GM10266 (cell line): ENCODE measurements around the gene CSPG4.

ENCODE experiments used
- DNase-seq: peaks from one replicate; pipeline ENCODE4 v3.0.0; 2012; ENCODE audit errors: extremely low spot score
- CTCF ChIP-seq: IDR thresholded peaks from 2 replicates; pipeline ENCODE4 v1.5.1; 2012; ENCODE audit warnings: mild to moderate bottlenecking, low read depth; ENCODE audit not compliant: control insufficient read depth, insufficient read depth; ENCODE audit errors: missing control alignments

CSPG4 gene

DNA sequence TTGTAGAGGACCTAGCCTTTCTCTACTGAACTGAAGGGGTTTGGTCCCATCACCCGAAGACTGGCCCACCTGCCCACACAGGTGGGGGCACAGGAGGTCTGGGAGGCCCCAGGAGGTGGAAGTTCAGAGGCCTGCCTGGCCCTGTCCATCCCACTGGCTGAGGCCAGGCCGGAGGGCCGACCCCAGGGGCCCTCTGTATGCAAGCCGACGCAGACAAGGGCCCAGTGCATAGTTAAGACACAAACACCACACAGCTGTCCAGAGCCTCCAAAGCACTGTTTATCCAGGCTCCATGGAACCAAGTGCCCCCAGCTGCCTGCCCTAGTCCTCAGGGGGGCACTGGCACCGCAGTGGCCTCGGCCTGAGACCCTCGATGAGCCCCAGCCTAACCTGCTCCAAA is 38.3 kb downstream of the CSPG4 start:
- TF ChIP-seq CTCF = no peak
- DNase-seq = no peak

DNA sequence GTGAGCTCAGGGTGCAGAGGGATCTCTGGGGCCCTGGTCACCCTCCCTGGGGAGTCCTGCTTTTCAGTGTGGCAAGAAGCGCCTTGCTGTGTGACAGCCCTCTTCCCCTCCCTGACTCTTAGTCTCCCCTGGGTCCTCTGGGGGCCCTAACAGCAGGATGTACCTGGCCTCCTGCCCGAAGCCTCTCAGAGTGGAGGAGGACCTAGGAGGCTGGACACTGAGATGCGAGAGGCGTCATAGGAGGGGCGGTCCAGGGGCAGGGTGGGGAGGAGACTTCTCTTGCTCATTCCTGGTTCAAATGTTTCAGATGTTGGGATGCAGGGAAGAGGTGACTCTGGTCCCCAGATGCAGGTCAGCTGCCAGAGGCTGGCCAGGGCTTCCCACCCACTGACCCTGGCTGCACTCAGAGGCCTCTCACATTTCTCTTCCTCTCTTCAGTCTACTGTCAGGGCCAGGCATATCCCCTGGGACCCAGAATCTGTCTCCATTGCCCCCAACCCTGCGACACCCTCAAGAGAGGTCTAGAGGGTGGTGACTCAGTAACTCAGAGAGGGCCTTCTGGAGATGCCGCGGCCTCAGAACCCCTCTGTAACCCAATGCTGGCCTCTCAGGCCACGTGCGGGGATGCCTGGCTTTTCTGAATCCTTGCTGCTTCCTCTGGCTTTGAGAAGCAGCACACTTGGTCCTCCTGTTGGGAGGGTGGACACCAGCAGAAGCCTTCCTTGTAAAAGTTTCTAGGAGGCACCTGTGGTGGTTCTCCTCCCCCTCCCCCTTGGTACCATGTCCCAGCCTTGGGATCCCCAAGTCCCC is 39.0 kb downstream of the CSPG4 start:
- TF ChIP-seq CTCF = no peak
- DNase-seq = no peak

- no peak for DNase-seq
- no peak for TF ChIP-seq CTCF
Observed at GRCh38 chr15:75672646-75673425, 39.8 kb downstream of the CSPG4 start.

DNA sequence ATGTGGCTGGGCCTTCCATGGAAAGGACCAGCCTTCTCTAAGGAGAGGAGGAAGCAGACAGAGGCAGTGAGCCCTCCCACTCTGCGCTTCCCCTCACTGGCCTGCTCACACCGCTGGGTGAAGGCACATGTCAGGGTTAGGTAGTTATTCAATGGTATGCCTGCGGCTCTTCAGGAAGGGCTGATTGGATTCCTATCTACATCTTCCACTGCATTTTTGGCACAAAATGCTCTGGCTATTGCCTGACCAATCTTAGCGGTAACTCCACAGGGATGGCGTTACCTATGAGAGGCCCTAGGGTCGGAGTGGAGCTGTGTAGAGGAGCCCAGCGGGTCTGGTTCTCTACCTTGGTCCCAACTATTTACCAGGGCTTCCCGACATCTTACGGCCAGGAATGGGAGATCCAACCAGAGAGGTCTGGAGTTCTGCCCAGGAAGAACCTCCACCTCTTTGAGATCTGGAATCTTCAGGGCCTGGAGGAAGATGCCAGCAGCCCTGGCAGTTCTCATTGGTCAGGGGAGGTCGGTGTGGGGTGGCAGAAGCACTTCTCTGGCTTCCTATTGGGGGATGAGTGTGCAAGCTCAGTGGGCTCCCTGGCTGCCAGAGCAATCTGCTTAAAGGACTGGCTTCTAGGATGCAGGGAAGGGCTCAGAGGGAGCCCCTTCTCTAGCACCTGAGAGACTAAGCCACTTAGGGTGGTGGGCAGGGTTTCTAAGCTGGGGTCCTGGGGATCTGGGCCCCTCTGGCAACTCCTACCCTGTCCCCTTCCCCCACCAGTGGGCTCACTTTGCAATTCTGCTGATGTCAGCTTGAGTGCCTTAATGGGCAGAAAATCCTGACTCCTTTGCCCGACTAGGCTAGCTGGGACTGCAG is 40.7 kb downstream of the CSPG4 start:
- DNase-seq = no peak

DNA sequence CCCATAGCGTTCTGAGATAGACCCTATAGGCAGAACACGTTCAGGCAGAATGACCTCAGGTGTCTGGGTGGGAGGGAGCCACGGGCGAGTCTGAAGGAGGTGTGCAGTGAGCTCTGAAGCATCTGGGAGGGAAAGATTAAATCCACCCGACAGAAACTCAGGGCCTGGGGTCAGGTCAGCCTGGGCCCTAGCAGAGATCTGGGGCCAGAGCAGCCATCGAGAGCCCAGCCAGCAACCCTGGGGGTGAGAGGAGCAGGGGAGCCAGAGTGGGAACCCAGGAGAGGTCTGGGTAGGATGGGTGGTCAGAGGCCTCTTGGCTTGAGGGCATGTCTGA is 42.8 kb downstream of the CSPG4 start:
- no peak for DNase-seq
- no peak for TF ChIP-seq CTCF

More for the DNA sequence above, 40.7 kb downstream of the CSPG4 start:
- no peak for TF ChIP-seq CTCF

GRCh38 chr15:75669191-75669878 is 43.3 kb downstream of the CSPG4 start:
- no peak for TF ChIP-seq CTCF
- no peak for DNase-seq
